Progenitor cell of endocrine pancreas (in vitro differentiated cells): ENCODE results near the gene MTREX. TPM values are rescaled to one million over a fixed set of nuclear protein-coding genes. Genes with fewer than 3 reads are reported as not detected.
A peak's percentile ranks its signal among the peaks of the same experiment; 100 is the strongest.

Source experiments
- DNase-seq: peaks from one replicate; pipeline ENCODE4 v3.0.0; 2021; ENCODE audit warnings: low spot score; ENCODE audit not compliant: unreplicated experiment
- H3K27ac Mint-ChIP-seq: 2 replicates; pipeline ENCODE4 v1.8.0; 2021; ENCODE audit warnings: mild to moderate bottlenecking, moderate library complexity, mixed read lengths
- H3K27me3 Mint-ChIP-seq: 2 replicates; pipeline ENCODE4 v1.8.0; 2021; ENCODE audit warnings: mixed read lengths
- H3K36me3 Mint-ChIP-seq: 2 replicates; pipeline ENCODE4 v1.8.0; 2022; ENCODE audit warnings: mixed read lengths; ENCODE audit not compliant: insufficient read depth
- H3K4me1 Mint-ChIP-seq: 2 replicates; pipeline ENCODE4 v1.8.0; 2021; ENCODE audit warnings: low read depth, mixed read lengths
- H3K4me3 Mint-ChIP-seq: 2 replicates; pipeline ENCODE4 v1.8.0; 2021; ENCODE audit warnings: low read depth, mild to moderate bottlenecking, moderate library complexity, mixed read lengths
- H3K9me3 Mint-ChIP-seq: 2 replicates; pipeline ENCODE4 v1.8.0; 2021; ENCODE audit warnings: low read depth, mixed read lengths
- total RNA-seq: library from RNA; stranded (reverse); gene quantifications from 2 replicates; pipeline ENCODE4 v1.2.1, GENCODE V29; 2021
- TF ChIP-seq, protein P1 (sequence below): fragments of 200-600 bp; sonication (generic); IDR thresholded peaks from one replicate; pipeline ENCODE4 v1.5.0; 2021; ENCODE audit warnings: antibody characterized with exemption, mild to moderate bottlenecking; ENCODE audit not compliant: unreplicated experiment

Gene MTREX
- total RNA-seq, 1 donor from 2014 or later: 75.5 TPM

DNA sequence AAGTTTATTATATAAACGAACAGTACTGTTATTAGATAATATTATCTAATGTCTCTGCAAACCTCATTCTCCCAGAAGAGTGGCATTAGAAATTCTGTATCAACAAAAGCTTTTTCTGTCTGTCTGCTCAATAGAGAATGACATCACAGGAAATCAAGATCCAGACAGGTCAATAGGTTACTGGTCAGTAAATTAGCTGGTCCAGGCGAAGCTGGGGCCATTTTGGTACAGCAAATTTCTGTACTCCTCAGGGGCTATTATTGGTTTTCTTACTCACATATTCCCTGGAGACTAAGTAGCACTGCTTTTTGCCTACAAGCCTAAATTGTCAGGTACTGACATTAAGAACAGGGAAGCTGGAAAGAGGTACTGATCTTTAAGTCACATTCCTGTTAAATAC, 146.5 kb downstream of the MTREX start:
- Mint-ChIP-seq H3K9me3 (no peaks in the 10 kb centered on the region), H3K4me1 (no peaks in the 10 kb centered on the region), H3K36me3 (peaks cover 2% of the 10 kb centered on the region), H3K27me3 (no peaks in the 10 kb centered on the region), H3K4me3 (no peak overlapping the region), H3K27ac (no peak overlapping the region)
- TF ChIP-seq, protein P1, sequence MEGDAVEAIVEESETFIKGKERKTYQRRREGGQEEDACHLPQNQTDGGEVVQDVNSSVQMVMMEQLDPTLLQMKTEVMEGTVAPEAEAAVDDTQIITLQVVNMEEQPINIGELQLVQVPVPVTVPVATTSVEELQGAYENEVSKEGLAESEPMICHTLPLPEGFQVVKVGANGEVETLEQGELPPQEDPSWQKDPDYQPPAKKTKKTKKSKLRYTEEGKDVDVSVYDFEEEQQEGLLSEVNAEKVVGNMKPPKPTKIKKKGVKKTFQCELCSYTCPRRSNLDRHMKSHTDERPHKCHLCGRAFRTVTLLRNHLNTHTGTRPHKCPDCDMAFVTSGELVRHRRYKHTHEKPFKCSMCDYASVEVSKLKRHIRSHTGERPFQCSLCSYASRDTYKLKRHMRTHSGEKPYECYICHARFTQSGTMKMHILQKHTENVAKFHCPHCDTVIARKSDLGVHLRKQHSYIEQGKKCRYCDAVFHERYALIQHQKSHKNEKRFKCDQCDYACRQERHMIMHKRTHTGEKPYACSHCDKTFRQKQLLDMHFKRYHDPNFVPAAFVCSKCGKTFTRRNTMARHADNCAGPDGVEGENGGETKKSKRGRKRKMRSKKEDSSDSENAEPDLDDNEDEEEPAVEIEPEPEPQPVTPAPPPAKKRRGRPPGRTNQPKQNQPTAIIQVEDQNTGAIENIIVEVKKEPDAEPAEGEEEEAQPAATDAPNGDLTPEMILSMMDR: no peak
- no peak for DNase-seq

DNA sequence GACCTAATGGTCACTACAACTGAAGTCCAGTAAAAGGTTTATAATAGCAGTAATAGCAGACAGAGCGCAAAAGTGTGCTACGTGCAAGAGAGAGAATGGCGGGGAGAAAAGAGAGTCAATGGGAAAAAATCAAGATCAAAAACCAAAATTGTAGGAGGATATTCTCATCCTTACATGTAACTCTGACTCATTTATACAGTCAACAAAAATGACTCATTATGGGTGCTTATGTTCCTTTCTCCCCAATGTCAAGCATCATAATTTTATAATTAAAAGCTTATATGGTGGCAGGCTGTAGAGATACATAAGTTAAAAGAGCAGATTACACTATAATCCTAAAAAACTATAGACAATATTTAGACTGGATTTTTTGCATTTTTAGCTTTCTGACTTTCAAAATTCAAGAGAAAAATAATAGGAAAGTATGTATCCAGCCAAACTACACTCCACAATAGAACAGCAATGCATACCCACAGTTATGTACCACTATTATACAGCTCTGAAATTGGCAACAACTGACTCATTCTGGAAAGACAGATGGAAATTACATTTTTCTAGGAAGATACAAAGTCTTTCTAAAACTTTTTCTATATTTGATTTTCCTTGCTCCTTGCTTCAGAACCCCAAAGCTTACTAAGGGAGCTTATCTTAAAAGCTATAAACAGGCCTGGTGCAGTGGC, 148.6 kb downstream of the MTREX start:
- TF ChIP-seq, protein P1: no peak

DNA sequence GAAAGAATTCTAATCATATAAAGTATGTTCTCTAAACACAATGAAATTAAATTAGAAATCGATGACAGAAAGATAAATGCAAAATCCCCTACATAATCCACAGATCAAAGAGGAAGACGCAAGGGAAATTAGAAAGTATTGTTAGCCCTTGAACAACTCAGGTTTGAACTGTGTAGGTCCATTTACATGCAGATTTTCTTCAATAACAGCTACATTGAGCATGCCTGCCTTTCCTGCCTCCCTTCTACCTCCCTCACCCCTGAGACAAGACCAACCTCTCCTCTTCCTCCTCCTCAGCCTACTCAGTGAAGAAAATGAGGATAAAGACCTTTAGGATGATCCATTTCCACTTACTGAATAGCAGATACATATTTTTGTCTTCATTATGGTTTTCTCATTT, 151.8 kb downstream of the MTREX start:
- H3K27me3 Mint-ChIP-seq: no peaks in the 10 kb centered on the region
- DNase-seq: no peak
- no peaks in the 10 kb centered on the region for H3K4me1 Mint-ChIP-seq
- H3K9me3 Mint-ChIP-seq: no peaks in the 10 kb centered on the region
- no peak overlapping the region for H3K4me3 Mint-ChIP-seq
- H3K27ac Mint-ChIP-seq: no peak overlapping the region
- H3K36me3 Mint-ChIP-seq: peaks cover 2% of the 10 kb centered on the region
- TF ChIP-seq, protein P1: no peak

More for the DNA sequence above, 148.6 kb downstream of the MTREX start:
- no peak for DNase-seq
- Mint-ChIP-seq H3K36me3 (no peaks in the 10 kb centered on the region), H3K4me1 (no peaks in the 10 kb centered on the region), H3K4me3 (no peak overlapping the region), H3K27me3 (no peaks in the 10 kb centered on the region), H3K9me3 (no peaks in the 10 kb centered on the region), H3K27ac (no peak overlapping the region)

DNA sequence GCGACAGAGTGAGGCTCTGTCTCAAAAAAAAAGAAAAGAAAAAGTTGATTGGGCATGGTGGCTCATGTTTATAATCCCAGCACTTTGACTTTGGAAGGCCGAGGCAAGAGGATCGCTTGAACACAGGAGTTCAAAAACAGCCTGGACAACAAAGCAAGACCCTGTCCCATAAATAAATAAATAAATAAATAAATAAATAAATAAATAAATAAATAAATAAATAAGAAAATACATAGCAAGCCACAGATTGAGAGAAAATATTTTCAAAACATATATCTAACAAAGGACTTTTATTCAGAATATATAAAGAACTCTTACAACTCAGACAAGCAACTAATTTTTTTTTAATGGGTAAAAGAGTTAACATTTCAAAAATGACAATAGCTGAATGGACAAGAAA, 155.8 kb downstream of the MTREX start:
- Mint-ChIP-seq H3K27ac (no peak overlapping the region), H3K27me3 (no peaks in the 10 kb centered on the region), H3K36me3 (peaks cover 7% of the 10 kb centered on the region), H3K4me3 (no peak overlapping the region), H3K9me3 (no peaks in the 10 kb centered on the region), H3K4me1 (peaks cover 9% of the 10 kb centered on the region)
- TF ChIP-seq, protein P1: no peak
- no peak for DNase-seq

DNA sequence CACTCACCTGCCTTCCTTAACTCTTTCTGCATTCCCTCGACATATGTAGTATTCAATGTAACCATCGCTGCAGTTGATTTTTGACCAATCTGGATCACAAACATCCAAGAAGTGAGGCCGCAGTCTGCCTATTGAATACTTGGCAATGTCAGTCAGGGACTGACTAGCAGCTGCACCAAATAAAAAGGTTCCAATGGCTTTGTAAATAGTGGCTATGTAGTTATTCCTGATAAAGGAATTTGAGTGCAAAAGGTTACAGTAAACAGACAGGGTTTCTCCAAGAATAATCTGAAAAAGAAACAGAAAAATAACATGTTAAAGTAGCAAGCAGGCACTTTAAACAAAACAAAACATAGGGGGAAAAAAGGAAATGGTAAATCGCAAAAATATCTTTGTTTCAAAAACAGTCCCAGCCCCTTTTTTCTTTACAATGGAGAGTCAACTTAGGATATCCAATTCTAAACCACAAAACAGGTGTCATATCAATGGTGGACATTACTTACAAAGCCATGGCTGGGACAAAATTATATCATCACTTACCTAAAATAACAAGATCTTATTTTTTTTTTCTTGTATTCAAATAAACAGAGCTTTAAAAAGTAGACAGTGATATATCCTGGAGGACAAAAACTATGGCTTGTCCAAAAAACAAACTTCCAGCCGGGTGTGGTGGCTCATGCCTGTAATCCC, 160.2 kb downstream of the MTREX start:
- Mint-ChIP-seq H3K27me3 (no peaks in the 10 kb centered on the region), H3K9me3 (no peaks in the 10 kb centered on the region), H3K4me3 (no peak overlapping the region), H3K27ac (peak overlapping the region; percentile 83), H3K4me1 (peaks cover 18% of the 10 kb centered on the region), H3K36me3 (peaks cover 7% of the 10 kb centered on the region)
- TF ChIP-seq, protein P1: no peak
- DNase-seq: no peak
